Dermis blood vessel endothelial cell (primary cell): ENCODE measurements around the gene LMX1B. TPM values are rescaled to one million over a fixed set of nuclear protein-coding genes. Genes with fewer than 3 reads are reported as not detected.
A peak's percentile ranks its signal among the peaks of the same experiment; 100 is the strongest.
"Not testable (repeated sequence)": the region's sequence is repeated elsewhere in the genome, so short reads cannot be mapped to it uniquely, and the experiment has no call there.

ENCODE experiments used
- DNase-seq: peaks from one replicate; pipeline ENCODE4 v3.0.0; 2010
- total RNA-seq: library from RNA; depleted of rRNA; stranded (reverse); fragments of >200 nt; gene quantifications from 2 replicates; pipeline ENCODE4 v1.2.3, GENCODE V29; 2014

The LMX1B gene
- not detected in 2 replicates for total RNA-seq

DNA sequence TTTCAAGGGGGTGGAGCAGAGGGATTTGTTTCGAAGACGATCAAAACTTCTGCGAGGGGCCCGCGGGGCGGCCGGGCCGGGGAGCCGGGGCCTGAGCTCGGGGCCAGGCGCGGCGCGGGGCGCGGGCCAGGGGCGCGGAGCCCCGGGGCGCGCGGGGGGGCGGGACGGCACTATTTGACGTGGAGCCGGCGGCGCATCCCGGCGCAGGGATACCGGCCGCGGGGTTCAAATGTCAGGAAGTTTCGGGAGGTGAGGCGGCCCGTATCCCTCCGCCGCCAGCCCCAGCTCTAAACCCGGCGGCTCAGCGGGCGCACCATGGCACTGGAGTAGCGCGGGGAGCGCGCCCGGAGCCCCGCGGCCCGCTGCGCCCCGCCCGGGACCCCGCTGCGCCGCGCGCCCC, at the start of gene LMX1B:
Gene LMX1B (plus strand): TSS at position 278 of the 400 bp plus-strand sequence. CDS start 522 bp downstream, outside the sequence.
- DNase-seq = peak; percentile 15

DNA sequence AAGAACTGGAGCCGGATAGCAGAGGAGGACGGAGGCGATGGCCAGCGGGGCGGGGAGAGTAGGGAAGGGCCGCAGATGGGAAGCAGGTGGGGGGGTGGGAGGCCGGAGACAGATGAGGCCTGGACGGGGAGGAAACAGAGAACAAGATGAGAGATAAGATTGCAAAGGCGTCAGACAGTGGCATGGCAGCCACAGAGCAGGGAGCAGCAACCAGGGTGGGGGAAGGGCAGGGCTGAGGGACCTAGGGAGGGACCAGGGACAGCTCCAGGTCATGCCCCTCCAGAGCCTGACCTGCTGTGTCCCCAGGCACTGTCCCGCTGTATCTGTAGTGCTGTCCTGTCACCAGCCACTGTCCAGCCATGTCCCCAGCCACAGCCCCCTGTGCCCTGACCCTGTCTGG, 49.6 kb upstream of the LMX1B start:
- DNase-seq = no peak

DNA sequence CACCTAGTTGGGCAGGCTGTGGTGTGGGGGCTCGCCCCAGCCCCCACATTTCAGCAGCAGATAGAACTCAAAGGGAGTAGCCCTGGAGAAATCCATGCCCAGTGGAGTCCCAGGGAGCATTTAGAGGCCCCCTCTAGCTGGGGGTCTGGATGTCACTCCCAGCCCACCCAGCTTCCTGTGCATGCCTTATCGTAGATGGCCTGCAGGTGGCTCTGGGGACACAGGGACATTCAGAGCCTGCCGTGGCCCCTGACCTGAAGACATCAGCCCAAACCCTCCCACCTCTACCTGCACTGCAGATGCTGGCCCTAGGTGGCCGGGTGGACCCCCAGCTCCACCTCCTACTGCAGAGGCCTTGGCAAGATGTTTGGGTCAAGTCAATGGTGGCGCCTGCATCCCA, 49.0 kb upstream of the LMX1B start:
- no peak for DNase-seq

GRCh38 chr9:126565336-126566128, 48.2 kb upstream of the LMX1B start:
- DNase-seq = no peak

- peak; percentile 66 for DNase-seq
Measured at GRCh38 chr9:126569036-126569435, 44.7 kb upstream of the LMX1B start.

DNA sequence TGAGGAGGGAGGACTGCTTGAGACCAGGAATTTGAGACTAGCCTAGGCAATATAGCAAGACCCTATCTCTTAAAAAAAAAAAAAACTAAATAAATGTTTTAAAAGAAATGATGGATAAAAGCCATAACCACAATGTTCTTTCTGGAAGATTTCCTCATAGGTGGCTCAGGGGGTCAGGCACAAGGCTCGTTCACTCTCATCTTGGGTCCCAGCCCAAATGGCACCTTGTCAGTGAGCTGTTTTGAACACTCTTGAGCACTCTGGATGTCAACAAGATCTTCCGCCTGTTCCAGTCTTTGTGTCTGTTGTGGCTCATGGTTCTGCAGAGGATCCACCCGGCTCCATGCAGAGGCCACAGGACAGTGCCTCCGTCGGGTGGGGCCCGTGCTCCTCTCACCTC, 35.7 kb upstream of the LMX1B start:
- DNase-seq = no peak

- not testable (repeated sequence) for DNase-seq
Measured at GRCh38 chr9:126580319-126580718, 33.4 kb upstream of the LMX1B start.

DNA sequence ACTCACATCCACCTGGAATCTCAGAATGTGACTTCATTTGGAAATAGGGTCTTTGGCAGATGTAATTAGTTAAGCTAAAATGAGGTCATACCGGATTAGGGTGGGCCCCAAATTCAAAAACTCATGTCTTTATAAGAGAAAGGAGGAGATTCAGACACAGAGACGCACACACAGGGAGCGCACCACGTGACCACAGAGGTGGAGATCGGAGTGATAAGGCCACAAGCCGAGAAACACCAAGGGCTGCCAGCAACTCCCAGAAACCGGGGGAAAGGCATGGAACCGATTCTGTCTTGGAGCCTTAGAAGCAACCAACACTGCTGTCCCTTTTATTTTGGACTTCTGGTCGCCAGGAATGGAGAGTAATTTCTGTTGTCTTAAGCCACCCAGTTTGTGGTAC, 31.8 kb upstream of the LMX1B start:
- DNase-seq = no peak

- DNase-seq = no peak
Measured at GRCh38 chr9:126582427-126582826, 31.3 kb upstream of the LMX1B start.

DNA sequence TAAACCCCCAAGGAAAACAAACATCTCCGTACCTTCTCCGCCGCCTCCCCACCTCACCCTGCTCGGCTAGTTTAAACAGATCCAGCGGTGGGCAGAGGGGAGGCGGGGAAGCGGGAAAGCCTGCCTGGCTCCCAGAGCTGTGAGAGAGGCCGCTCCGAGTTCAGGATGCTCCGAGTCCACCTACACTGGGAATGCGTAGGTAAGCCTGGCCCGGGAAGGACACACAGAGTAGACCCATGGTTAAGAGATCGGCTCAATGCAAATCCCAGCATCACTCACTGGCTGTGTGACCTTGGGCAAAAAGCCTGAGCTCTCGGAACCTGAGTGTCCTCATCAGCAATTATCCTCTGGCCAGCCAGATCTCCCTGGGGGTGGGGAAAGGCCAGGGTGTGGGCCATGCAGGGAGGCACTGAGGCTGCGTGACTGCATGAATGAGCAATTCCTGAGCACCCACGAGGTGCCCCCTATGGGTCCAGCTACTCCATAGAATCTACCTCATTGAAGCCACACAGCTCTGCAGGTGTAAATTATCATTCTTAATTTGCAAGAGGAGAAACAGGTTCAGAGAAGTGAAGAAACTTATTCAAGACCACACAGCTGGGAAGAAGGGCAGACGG, 30.5 kb upstream of the LMX1B start:
- DNase-seq = no peak

DNA sequence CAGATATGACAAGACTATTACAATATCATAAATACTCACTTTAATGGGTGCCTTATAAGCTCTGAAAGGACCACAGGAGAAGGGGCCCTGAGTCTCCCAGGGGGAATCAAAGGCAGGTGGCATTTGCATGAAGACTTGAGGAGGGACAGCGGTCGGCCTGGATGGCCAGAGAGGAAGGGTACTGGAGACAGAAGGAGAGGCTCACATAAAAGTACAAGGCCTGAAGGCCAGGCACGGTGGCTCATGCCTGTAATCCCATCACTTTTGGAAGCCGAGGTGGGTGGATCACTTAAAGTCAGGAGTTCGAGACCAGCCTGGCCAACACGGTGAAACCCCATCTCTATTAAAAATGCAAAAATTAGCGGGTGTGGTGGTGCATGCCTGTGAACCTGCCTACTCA, 29.1 kb upstream of the LMX1B start:
- no peak for DNase-seq

- DNase-seq = no peak
Measured at GRCh38 chr9:126586236-126586635, 27.5 kb upstream of the LMX1B start.

DNA sequence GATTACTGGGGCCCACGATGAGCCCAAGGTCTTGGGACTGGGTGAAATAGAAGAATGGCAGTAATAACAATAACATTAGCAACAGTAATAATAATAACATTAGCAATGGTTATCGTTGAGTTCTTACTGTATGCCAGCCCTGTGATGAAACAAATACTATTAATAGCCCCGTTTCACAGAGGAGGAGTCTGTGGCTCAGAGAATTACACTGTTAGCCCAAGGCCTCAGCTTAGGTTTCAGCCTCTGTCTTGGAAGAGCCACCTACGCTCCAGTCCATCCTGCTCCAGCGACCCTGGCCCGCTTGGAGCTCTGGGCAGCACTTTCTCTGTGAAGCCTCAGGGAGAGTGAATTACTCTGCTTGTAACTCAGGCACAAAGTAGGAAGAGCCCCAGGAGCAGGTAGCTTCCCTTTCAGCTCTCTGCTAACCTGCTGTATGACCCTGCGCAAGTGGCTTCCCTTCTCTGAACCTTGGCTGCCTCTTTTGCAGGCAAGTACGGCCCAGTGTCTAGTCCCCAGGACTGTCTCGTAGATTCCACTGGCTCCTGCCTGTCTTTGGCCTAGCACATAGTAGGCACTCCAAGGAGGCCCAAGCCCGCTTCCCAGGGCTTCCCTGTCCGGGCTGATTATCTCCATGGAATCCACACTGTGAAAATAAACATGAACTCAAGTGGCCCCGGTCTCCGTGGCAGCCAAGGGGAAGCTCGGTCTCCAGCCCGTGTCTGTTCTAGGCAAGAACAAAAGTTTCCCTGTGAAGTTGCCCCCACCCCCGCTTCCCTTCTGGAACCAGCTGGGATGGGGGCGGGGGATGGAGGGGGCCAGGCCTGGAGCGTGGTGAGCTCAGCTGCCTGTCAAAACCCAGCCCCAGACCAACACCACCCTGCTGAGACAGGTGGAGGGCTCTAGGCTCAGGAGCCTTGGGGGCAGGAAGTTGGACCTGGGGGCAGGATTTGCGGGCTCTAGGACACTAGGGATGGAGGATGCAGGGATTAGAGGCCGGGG, 26.2 kb upstream of the LMX1B start:
- peak; percentile 86 for DNase-seq

GRCh38 chr9:126588491-126589168, 25.1 kb upstream of the LMX1B start:
- no peak for DNase-seq

DNA sequence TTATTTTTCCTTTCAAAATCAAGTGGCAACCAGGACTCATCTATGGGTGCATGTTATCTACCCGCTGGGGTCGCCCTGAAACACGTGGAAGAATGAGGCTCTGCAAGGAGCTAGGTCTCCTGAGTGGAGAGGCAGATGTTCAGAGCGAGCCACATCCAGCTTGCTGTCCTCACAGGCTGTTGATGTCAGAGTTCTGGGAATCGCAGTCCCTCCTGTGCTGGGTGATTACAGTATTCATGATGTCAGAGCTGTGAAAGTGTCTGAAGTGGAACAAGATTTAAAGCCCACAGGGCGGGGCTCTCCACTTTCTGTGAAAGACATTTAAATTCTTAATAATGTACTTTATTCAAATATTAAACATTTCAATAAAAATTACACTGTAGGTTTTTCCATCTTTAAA, 24.4 kb upstream of the LMX1B start:
- no peak for DNase-seq

DNA sequence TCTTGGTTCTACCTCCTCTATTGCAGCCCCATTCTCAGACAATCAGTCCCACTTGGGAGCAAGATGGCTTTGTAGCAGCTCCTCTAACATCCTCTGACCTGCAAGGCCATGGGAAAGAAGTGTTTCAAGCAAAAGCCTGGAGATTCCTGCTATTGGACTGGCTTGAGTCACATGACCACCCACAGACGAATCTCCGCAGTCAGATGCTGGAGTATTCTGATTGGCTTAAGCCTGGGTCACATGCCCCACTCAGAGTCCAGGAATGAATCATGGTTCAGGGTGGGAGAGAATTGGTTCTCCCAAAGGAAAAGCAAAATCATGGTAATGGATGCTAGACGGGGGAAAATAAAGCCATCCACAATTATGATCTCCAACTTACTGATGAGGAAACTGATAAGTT, 22.6 kb upstream of the LMX1B start:
- DNase-seq = no peak

- DNase-seq = no peak
Measured at GRCh38 chr9:126591922-126592321, 21.8 kb upstream of the LMX1B start.

DNA sequence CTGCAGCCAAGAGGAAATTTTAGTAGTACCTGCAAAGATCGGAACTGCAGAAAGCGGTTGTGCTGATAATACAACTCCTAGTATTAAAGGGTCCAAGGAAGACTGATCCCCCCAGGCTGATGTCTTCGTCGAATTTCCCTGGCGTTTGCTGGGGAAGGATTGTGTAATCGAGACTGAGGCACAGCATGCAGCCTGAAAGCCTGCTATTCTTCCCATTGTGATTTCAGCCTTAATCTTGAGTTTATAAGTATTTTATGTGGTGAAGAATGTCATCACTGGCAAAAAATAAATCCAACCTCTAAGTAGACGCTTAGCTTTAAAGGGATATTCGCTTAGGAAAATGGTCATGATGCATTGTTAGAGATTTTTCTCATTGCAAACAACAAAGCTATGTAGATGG, 21.3 kb upstream of the LMX1B start:
- no peak for DNase-seq

DNA sequence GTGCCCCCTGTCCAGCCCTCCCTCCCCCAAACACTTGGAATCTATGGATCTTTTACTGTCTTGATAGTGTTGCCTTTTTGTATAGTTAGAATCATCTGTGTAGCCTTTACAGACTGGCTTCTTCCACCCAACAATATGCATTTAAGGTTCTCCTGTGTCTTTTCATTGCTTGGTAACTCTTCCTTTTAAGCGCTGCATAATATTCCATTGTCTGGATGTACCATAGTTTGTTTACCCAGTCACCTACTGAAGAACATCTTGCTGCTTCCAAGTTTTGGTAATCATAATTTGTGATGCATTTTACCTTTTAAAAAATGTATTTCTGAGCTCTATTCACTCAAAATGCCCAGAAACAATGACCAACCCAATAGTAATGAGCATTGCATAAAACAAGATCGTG, 17.7 kb upstream of the LMX1B start:
- no peak for DNase-seq

- DNase-seq = no peak
Measured at GRCh38 chr9:126599047-126599650, 14.6 kb upstream of the LMX1B start.

GRCh38 chr9:126604059-126605055, 9.4 kb upstream of the LMX1B start:
- DNase-seq = no peak
